B cell (primary cell): ENCODE results near the gene OR10H4. TPM values are rescaled to one million over a fixed set of nuclear protein-coding genes. Genes with fewer than 3 reads are reported as not detected.

Experiments
- ATAC-seq: fragments of 200-7000 bp; cut with Tn5 transposase; one replicate; pipeline ENCODE4 v1.10.0; 2021; ENCODE audit warnings: low read depth, mild to moderate bottlenecking, moderate number of reproducible peaks, moderate library complexity
- CTCF ChIA-PET: fragments of 350-600 bp; sonication (Branson Sonifier 250); formaldehyde crosslinking; loops from one replicate; lab custom pipeline; 2021; ENCODE audit warnings: antibody characterized with exemption, inconsistent platforms; lab: Charles Lee
- POLR2A ChIA-PET: fragments of 350-600 bp; sonication (Branson Sonifier 250); formaldehyde crosslinking; loops from one replicate; lab custom pipeline; 2021; ENCODE audit warnings: antibody characterized with exemption; lab: Charles Lee
- DNase-seq: peaks from one replicate; pipeline ENCODE4 v3.0.0; 2013
- H2AFZ ChIP-seq: 2 replicates; pipeline ENCODE4 v1.6.1; 2012; ENCODE audit warnings: mild to moderate bottlenecking, low read depth, low read length; ENCODE audit not compliant: insufficient read depth, poor library complexity, severe bottlenecking
- H3K27ac ChIP-seq, 2 donors: 1 replicate in 1 of 2; 2 replicates in 1 of 2; pipeline ENCODE4 v1.5.1; 2012 to 2013; ENCODE audit warnings: low read length in 2 of 2, mild to moderate bottlenecking in 2 of 2, moderate library complexity in 1 of 2
- H3K27me3 ChIP-seq, 4 experiments: fragments of 200-600 bp in 1 of 4; sonication (generic) in 1 of 4; replicated peaks in 1 of 4; 1 replicate in 2 of 4; 2 replicates in 2 of 4; pipeline versions ENCODE4 v1.6.1 to v1.7.0; 2013 to 2016; ENCODE audit warnings: low read length in 3 of 4, mild to moderate bottlenecking in 2 of 4, mixed read lengths in 1 of 4, moderate library complexity in 1 of 4; ENCODE audit not compliant: insufficient read depth in 4 of 4, control insufficient read depth in 3 of 4; ENCODE audit errors: control extremely low read depth in 1 of 4
- H3K36me3 ChIP-seq, 2 experiments: replicated peaks in 1 of 2; 1 replicate in 1 of 2; 2 replicates in 1 of 2; pipeline versions ENCODE4 v1.6.1 to v1.7.1; 2013; ENCODE audit warnings: low read length in 1 of 2; ENCODE audit not compliant: insufficient read depth in 2 of 2, control insufficient read depth in 1 of 2; ENCODE audit errors: control extremely low read depth in 1 of 2, extremely low read depth in 1 of 2
- H3K4me1 ChIP-seq, 2 donors: fragments of 200-600 bp in 1 of 2; sonication (generic) in 1 of 2; 1 replicate in 1 of 2; 2 replicates in 1 of 2; pipeline versions ENCODE4 v1.5.1 to v1.6.1; 2013 to 2017; ENCODE audit warnings: low read length in 2 of 2; ENCODE audit not compliant: control insufficient read depth in 2 of 2, insufficient read depth in 2 of 2
- H3K4me2 ChIP-seq: replicated peaks from 2 replicates; pipeline ENCODE3; 2012; ENCODE audit warnings: mild to moderate bottlenecking, low read depth, low read length; ENCODE audit not compliant: poor library complexity, severe bottlenecking
- H3K4me3 ChIP-seq, 5 experiments: fragments of 200-600 bp in 1 of 5; sonication (generic) in 1 of 5; 1 replicate in 3 of 5; 2 replicates in 2 of 5; pipeline versions ENCODE4 v1.5.1 to v1.7.0; 2011 to 2016; ENCODE audit warnings: low read length in 4 of 5, mild to moderate bottlenecking in 4 of 5, low read depth in 2 of 5, control low read depth in 1 of 5, moderate library complexity in 1 of 5; ENCODE audit not compliant: insufficient read depth in 1 of 5; ENCODE audit errors: control extremely low read depth in 1 of 5, extremely low read depth in 1 of 5
- H3K79me2 ChIP-seq: fragments of 200-600 bp; sonication (generic); one replicate; pipeline ENCODE4 v1.6.0; 2016; ENCODE audit warnings: low read length; ENCODE audit not compliant: control insufficient read depth, insufficient read depth
- H3K9ac ChIP-seq: fragments of 200-600 bp; sonication (generic); 2 replicates; pipeline ENCODE4 v1.6.1; 2017; ENCODE audit warnings: mild to moderate bottlenecking, low read length, moderate library complexity
- H3K9me3 ChIP-seq, 3 donors: one replicate each; pipeline versions ENCODE4 v1.6.1 to v1.7.1; 2013; ENCODE audit warnings: low read length in 2 of 3; ENCODE audit not compliant: control insufficient read depth in 2 of 3, insufficient read depth in 1 of 3; ENCODE audit errors: control extremely low read depth in 1 of 3
- H4K20me1 ChIP-seq: 2 replicates; pipeline ENCODE4 v1.6.0; 2012; ENCODE audit warnings: mild to moderate bottlenecking, low read length; ENCODE audit not compliant: insufficient read depth, control insufficient read depth, poor library complexity, severe bottlenecking
- H3K27ac Mint-ChIP-seq: one replicate; pipeline ENCODE4 v1.8.0; 2021; ENCODE audit warnings: mixed read lengths
- H3K27me3 Mint-ChIP-seq: one replicate; pipeline ENCODE4 v1.8.0; 2021; ENCODE audit warnings: mixed read lengths
- H3K4me1 Mint-ChIP-seq: one replicate; pipeline ENCODE4 v1.8.0; 2021; ENCODE audit warnings: mixed read lengths
- H3K4me3 Mint-ChIP-seq: one replicate; pipeline ENCODE4 v1.8.0; 2021; ENCODE audit warnings: mixed read lengths
- H3K9me3 Mint-ChIP-seq: one replicate; pipeline ENCODE4 v1.8.0; 2022; ENCODE audit warnings: mixed read lengths; ENCODE audit not compliant: insufficient read depth
- EZH2 ChIP-seq: IDR thresholded peaks from 2 replicates; pipeline ENCODE4 v1.6.1; 2012; ENCODE audit warnings: borderline replicate concordance, low read depth, mild to moderate bottlenecking, moderate library complexity, low read length; ENCODE audit not compliant: insufficient read depth, poor library complexity, severe bottlenecking
- WGBS: methylation state at CpG from one replicate; pipeline ENCODE4 v1.1.5; 2013; ENCODE audit warnings: missing lambda C conversion rate; ENCODE audit not compliant: insufficient coverage; 5-methylcytosine and 5-hydroxymethylcytosine counted together
- intact Hi-C: fragments of 100-400 bp; cut with micrococcal nuclease; formaldehyde crosslinking; loops from one replicate; pipeline ENCODE4 v1.10.0; 2022
- polyA plus RNA-seq: library from polyadenylated mRNA; depleted of rRNA; stranded (reverse); fragments of >200 nt; gene quantifications from 2 replicates; pipeline ENCODE4 v1.2.3, GENCODE V29; 2012
- total RNA-seq, 2 donors: library from RNA; stranded (reverse); fragments of 120-200 nt in 1 of 2; gene quantifications; 1 replicate in 1 of 2; 2 replicates in 1 of 2; pipeline versions ENCODE4 v1.2.3 to v1.2.4, GENCODE V29; 2013 to 2022
- TF ChIP-seq, protein P1 (sequence below): fragments of 200-600 bp; IDR thresholded peaks from one replicate; pipeline ENCODE4 v1.8.0; 2022; ENCODE audit warnings: antibody characterized with exemption, mild to moderate bottlenecking

Gene OR10H4
- total and polyA plus RNA-seq, 2 donors (not counting 1 experiment from before 2014, with no cell fraction given): not detected

DNA sequence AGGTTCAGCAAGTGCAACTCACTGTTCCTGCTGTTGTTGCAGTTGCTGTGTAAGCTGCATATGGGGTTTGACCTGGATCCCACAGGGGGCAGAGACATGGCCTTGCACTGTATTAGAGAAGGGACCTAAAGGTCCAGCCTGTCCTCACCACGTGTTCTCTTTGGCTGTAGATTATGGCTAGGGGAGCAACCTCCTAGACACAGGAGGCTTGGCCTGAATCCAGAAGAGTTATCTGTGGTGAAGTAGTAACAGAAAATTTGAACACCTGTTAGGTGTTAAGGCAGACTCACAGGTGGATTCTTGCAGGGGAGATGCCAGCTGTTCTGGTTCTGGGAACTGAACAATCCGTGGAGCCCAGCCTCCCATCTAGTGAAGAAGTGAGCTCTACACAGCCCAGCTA, 11.0 kb upstream of the OR10H4 start:
- 45% methylated on average over 2 of the region's 2 CpGs for WGBS
- Mint-ChIP-seq H3K27me3 (peaks cover 21% of the 10 kb centered on the region), H3K9me3 (no peaks in the 10 kb centered on the region), H3K4me1 (peaks cover 4% of the 10 kb centered on the region), H3K4me3 (no peak overlapping the region), H3K27ac (no peak overlapping the region)
- Histone ChIP-seq H3K36me3 (no peaks in the 10 kb centered on the region), H3K4me3 (no peak overlapping the region), H3K4me1 (no peaks in the 10 kb centered on the region), H3K27ac (no peak overlapping the region), H3K4me2 (no peak overlapping the region), H2AFZ (no peak overlapping the region), H3K9ac (no peak overlapping the region), H3K27me3 (peaks cover 0 to 14% (median 1%) of the 10 kb centered on the region in 4 experiments), H4K20me1 (no peaks in the 10 kb centered on the region), H3K9me3 (peaks cover 3 to 22% (median 3%) of the 10 kb centered on the region in 3 donors), H3K79me2 (no peaks in the 10 kb centered on the region)
- TF ChIP-seq, protein P1, sequence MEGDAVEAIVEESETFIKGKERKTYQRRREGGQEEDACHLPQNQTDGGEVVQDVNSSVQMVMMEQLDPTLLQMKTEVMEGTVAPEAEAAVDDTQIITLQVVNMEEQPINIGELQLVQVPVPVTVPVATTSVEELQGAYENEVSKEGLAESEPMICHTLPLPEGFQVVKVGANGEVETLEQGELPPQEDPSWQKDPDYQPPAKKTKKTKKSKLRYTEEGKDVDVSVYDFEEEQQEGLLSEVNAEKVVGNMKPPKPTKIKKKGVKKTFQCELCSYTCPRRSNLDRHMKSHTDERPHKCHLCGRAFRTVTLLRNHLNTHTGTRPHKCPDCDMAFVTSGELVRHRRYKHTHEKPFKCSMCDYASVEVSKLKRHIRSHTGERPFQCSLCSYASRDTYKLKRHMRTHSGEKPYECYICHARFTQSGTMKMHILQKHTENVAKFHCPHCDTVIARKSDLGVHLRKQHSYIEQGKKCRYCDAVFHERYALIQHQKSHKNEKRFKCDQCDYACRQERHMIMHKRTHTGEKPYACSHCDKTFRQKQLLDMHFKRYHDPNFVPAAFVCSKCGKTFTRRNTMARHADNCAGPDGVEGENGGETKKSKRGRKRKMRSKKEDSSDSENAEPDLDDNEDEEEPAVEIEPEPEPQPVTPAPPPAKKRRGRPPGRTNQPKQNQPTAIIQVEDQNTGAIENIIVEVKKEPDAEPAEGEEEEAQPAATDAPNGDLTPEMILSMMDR: no peak
- no peak for TF ChIP-seq EZH2
- intact Hi-C loops: no loop called here
- ChIA-PET CTCF (no interaction called here), POLR2A (no interaction called here)
- no peak for DNase-seq
- no peak for ATAC-seq

DNA sequence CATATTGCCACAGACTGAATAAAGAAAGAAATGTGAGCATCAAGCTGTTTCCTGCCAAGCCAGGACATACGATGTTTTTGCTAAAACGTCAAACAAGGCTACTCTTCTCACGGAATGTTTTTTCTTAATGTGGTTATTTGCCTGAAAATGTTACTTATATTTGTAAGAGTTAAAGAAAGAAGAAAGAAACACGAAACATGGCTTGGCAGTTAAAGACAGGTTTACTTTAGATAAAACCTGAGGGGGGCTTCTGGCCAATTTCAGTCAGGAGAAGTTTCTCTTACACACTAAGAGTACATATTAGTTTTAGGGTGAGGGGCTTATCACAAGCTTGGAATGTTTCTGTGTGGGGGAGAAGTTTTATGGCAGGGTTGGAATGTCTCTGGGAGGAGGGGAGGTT, 4.4 kb upstream of the OR10H4 start:
- WGBS: 100% methylated on average over 1 of the region's 4 CpGs
- H3K27me3 ChIP-seq: peaks cover 0 to 16% (median 1%) of the 10 kb centered on the region in 4 experiments
- no peaks in the 10 kb centered on the region for H3K4me1 Mint-ChIP-seq
- DNase-seq (no peak), ATAC-seq (no peak)
- TF ChIP-seq, protein P1: no peak
- TF ChIP-seq EZH2: no peak
- no peak overlapping the region for H2AFZ ChIP-seq
- H4K20me1 ChIP-seq: no peaks in the 10 kb centered on the region
- H3K27ac Mint-ChIP-seq: no peak overlapping the region
- H3K4me2 ChIP-seq: no peak overlapping the region
- no peaks in the 10 kb centered on the region for H3K79me2 ChIP-seq
- no peak overlapping the region for H3K4me3 ChIP-seq
- POLR2A ChIA-PET: no interaction called here
- H3K27ac ChIP-seq: no peak overlapping the region
- H3K27me3 Mint-ChIP-seq: peaks cover 44% of the 10 kb centered on the region
- intact Hi-C loops: no loop called here
- H3K4me1 ChIP-seq: no peaks in the 10 kb centered on the region
- H3K9me3 Mint-ChIP-seq: peaks cover 8% of the 10 kb centered on the region
- peaks cover 1 to 13% (median 9%) of the 10 kb centered on the region in 3 donors for H3K9me3 ChIP-seq
- CTCF ChIA-PET: no interaction called here
- H3K9ac ChIP-seq: no peak overlapping the region
- no peak overlapping the region for H3K4me3 Mint-ChIP-seq
- no peaks in the 10 kb centered on the region for H3K36me3 ChIP-seq
